ENCODE data around the gene AIG1.

AIG1 gene

GRCh38 chr6:143097224-143097795 lies 36.6 kb downstream of the AIG1 start:
- H3K27me3 Mint-ChIP-seq = peaks cover 3% of the 10 kb centered on the region
- DNase-seq (no peak), ATAC-seq (peak; percentile 63)
- no peak overlapping the region for H3K27ac Mint-ChIP-seq
- H3K4me1 Mint-ChIP-seq = peaks cover 4% of the 10 kb centered on the region
- no peak overlapping the region for H3K4me3 Mint-ChIP-seq
- peaks cover 2% of the 10 kb centered on the region for H3K36me3 Mint-ChIP-seq (ENCODE audit: low read depth)
- H3K9me3 Mint-ChIP-seq = no peaks in the 10 kb centered on the region

DNA sequence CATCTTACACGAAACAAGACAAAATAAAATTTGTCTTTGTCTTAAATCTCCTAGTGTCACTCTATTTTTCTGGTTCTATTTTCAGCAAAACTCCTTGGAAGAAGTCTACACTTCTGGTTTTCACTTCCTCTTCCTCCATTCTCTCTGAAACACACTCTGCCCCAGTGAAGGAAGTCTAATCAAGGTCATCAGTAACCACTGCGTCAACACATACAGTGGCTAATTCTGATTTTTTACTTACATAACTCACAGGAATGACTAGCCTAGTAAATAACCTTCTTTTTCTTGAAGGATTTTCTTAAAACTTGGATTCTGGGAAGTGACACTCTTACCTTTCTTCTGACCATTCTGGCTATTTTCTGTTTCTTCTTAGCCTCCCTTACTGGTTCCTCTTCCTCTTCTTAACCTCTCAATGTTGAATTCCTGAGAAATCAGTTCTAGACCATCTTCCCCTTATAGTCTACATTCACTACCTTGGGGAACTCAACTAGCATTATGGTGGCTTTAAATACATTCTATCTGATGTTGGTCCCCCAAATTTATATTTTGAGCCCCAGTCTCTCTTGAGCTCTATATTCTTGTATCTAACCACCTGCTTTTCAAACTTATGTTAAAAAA lies 37.5 kb downstream of the AIG1 start:
- DNase-seq = no peak
- Mint-ChIP-seq H3K4me3 (no peak overlapping the region), H3K27me3 (peaks cover 3% of the 10 kb centered on the region), H3K36me3 (ENCODE audit: low read depth) (peaks cover 2% of the 10 kb centered on the region), H3K4me1 (peaks cover 4% of the 10 kb centered on the region), H3K27ac (no peak overlapping the region), H3K9me3 (no peaks in the 10 kb centered on the region)
- no peak for ATAC-seq

DNA sequence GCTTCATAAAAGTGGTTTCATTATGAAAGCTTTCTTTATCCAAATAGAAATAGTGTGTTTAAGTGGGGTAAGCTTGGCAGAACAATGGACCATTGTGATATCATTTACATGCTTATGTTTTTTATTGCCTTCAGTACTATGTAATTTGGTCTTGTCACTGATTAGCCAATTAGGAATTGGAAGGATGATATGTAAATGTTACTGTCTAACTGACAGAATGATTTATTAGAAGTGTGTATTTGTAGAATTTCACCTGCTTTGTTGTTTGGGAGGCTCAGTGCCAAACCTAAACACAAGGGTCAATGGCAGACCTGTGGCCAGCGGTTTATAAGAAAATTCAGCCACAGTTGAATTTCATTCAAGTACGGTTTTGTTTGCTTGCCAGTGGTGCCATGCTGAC lies 39.0 kb downstream of the AIG1 start:
- Mint-ChIP-seq H3K27me3 (peaks cover 3% of the 10 kb centered on the region), H3K27ac (no peak overlapping the region), H3K4me1 (peaks cover 4% of the 10 kb centered on the region), H3K4me3 (no peak overlapping the region), H3K9me3 (no peaks in the 10 kb centered on the region), H3K36me3 (ENCODE audit: low read depth) (peaks cover 2% of the 10 kb centered on the region)
- ATAC-seq = no peak
- no peak for DNase-seq

DNA sequence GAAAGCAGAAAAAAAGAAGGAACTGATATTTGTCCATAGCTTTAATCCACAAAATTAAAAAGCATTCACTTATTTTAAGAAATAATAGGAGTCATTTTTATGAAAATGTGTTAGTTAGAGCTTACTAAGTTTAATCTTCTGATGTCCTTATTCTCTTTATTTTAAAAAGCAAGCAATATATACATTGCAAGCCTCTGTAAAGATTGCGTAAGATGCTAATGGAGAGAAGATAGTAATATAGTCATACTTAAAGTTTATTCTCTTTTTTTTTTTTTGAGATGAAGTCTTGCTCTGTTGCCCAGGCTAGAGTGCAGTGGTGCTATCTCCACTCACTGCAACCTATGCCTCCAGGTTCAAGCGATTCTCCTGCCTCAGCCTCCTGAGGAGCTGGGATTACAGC lies 39.7 kb downstream of the AIG1 start:
- H3K27ac Mint-ChIP-seq = no peak overlapping the region
- no peak overlapping the region for H3K4me3 Mint-ChIP-seq
- no peaks in the 10 kb centered on the region for H3K9me3 Mint-ChIP-seq
- ATAC-seq (no peak), DNase-seq (no peak)
- H3K27me3 Mint-ChIP-seq = peaks cover 3% of the 10 kb centered on the region
- peaks cover 4% of the 10 kb centered on the region for H3K4me1 Mint-ChIP-seq
- peaks cover 2% of the 10 kb centered on the region for H3K36me3 Mint-ChIP-seq (ENCODE audit: low read depth)

GRCh38 chr6:143103916-143104315 lies 43.2 kb downstream of the AIG1 start:
- Mint-ChIP-seq H3K9me3 (no peaks in the 10 kb centered on the region), H3K4me1 (no peaks in the 10 kb centered on the region), H3K27ac (no peak overlapping the region), H3K36me3 (ENCODE audit: low read depth) (peaks cover 2% of the 10 kb centered on the region), H3K27me3 (peaks cover 3% of the 10 kb centered on the region), H3K4me3 (no peak overlapping the region)
- no peak for ATAC-seq
- no peak for DNase-seq

GRCh38 chr6:143107440-143107839 lies 46.8 kb downstream of the AIG1 start:
- no peaks in the 10 kb centered on the region for H3K36me3 Mint-ChIP-seq (ENCODE audit: low read depth)
- no peaks in the 10 kb centered on the region for H3K9me3 Mint-ChIP-seq
- peaks cover 4% of the 10 kb centered on the region for H3K4me1 Mint-ChIP-seq
- no peak overlapping the region for H3K4me3 Mint-ChIP-seq
- DNase-seq (no peak), ATAC-seq (no peak)
- H3K27ac Mint-ChIP-seq = no peak overlapping the region
- no peaks in the 10 kb centered on the region for H3K27me3 Mint-ChIP-seq

DNA sequence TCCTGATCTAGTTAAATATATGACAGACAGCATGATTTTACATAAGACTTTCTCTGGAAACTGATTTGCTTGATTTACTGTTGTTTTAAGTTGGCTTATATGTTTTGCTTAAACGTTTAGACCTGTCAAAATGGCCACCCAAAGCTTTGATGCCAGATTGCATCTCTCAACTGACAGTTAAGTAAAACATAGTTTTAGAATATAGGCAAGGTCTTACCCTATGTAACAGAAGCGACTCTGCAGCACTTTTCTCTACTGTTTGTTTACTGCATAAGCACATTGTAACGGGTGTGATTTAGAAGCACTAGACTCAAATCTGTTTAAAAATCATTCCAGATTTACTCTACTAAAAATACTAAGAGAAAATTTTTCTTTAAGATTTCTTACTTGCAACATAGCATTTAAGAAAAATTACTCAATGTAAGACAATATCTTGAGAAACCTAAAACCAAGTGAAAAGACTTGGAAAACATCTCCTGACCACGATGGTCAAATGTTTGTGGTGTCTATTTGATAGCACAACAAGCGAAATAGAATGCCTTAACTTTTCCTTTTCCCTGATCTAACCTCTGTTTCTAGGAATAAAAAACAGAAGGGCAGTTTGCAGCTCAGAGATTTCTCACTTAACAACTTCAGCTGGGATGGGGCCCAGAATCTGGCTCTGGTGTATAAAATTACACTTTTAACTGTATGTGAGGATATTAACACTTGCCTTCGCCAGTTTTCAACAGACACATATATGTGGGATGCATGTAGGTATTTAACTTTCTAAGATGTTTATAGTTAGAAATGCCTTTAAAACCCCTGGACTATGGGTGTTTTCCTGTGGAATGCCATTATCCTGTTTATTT lies 47.4 kb downstream of the AIG1 start:
- no peak for ATAC-seq
- Mint-ChIP-seq H3K4me3 (no peak overlapping the region), H3K27me3 (no peaks in the 10 kb centered on the region), H3K27ac (no peak overlapping the region), H3K9me3 (no peaks in the 10 kb centered on the region), H3K36me3 (ENCODE audit: low read depth) (no peaks in the 10 kb centered on the region), H3K4me1 (peaks cover 4% of the 10 kb centered on the region)
- no peak for DNase-seq

DNA sequence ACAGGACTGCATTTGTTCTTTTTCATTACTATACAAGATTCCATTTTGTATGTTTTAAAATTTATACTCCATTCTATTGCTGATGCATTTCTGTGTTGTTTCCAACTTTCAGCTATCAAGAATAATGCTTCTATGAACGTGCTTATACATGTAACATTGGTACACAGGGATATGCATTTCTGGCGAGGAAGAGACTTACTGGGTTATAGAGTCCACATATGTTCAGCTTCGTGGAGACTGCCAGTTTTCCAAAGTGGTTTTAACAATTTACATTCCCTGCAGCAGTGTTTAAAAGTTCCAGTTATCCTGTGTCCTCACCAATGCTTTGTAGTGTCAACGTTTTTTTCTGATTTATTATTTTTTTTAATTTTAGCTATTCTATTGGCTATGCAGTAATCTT lies 48.5 kb downstream of the AIG1 start:
- DNase-seq (no peak), ATAC-seq (no peak)
- peaks cover 4% of the 10 kb centered on the region for H3K4me1 Mint-ChIP-seq
- H3K36me3 Mint-ChIP-seq (ENCODE audit: low read depth) = no peaks in the 10 kb centered on the region
- H3K9me3 Mint-ChIP-seq = no peaks in the 10 kb centered on the region
- no peaks in the 10 kb centered on the region for H3K27me3 Mint-ChIP-seq
- H3K4me3 Mint-ChIP-seq = no peak overlapping the region
- H3K27ac Mint-ChIP-seq = no peak overlapping the region

GRCh38 chr6:143110572-143110971 lies 49.9 kb downstream of the AIG1 start:
- Mint-ChIP-seq H3K9me3 (no peaks in the 10 kb centered on the region), H3K4me3 (no peak overlapping the region), H3K27me3 (no peaks in the 10 kb centered on the region), H3K4me1 (peaks cover 4% of the 10 kb centered on the region), H3K27ac (no peak overlapping the region), H3K36me3 (ENCODE audit: low read depth) (no peaks in the 10 kb centered on the region)
- DNase-seq (no peak), ATAC-seq (no peak)

GRCh38 chr6:143110996-143111395 lies 50.3 kb downstream of the AIG1 start:
- ATAC-seq (no peak), DNase-seq (no peak)
- Mint-ChIP-seq H3K36me3 (ENCODE audit: low read depth) (no peaks in the 10 kb centered on the region), H3K4me3 (no peak overlapping the region), H3K27ac (no peak overlapping the region), H3K9me3 (no peaks in the 10 kb centered on the region), H3K4me1 (peaks cover 4% of the 10 kb centered on the region), H3K27me3 (no peaks in the 10 kb centered on the region)

GRCh38 chr6:143111443-143111842 lies 50.8 kb downstream of the AIG1 start:
- Mint-ChIP-seq H3K27me3 (no peaks in the 10 kb centered on the region), H3K4me3 (no peak overlapping the region), H3K4me1 (peaks cover 4% of the 10 kb centered on the region), H3K27ac (no peak overlapping the region), H3K9me3 (no peaks in the 10 kb centered on the region), H3K36me3 (ENCODE audit: low read depth) (peaks cover 2% of the 10 kb centered on the region)
- no peak for DNase-seq
- ATAC-seq = no peak

DNA sequence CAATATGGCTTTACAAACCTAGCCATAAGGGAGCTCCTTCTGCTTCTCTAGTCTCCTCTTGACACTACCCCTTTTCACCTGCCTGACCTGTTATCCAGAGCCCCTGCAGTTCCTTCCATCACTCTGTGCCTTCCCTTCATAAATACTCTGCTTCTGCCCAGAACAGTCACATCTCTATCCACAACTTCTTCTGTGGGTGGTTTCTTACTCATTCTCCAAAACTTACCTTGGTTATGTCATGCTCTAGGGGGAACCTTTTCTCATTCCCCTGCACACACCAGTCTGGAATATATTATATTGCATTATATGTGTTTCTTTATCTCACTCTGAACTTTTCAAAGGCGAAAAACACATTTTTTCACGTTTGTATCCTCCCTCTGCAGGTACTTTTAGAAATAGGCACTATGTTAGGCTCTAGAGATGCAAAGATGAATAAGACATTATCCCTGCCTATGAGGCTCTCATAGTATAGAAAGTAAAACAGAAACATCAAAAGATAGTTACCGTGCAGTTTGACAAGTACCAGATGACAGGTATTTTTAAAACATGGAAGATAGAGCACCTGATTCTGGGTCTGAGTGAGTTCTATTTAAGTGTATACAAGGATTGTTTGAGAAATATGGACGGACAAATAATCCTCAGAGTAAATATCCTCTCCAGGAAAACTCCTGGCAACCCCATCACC lies 51.5 kb downstream of the AIG1 start:
- ATAC-seq (no peak), DNase-seq (no peak)
- H3K36me3 Mint-ChIP-seq (ENCODE audit: low read depth) = peaks cover 3% of the 10 kb centered on the region
- H3K4me1 Mint-ChIP-seq = peaks cover 4% of the 10 kb centered on the region
- H3K4me3 Mint-ChIP-seq = no peak overlapping the region
- H3K27ac Mint-ChIP-seq = no peak overlapping the region
- H3K27me3 Mint-ChIP-seq = no peaks in the 10 kb centered on the region
- no peaks in the 10 kb centered on the region for H3K9me3 Mint-ChIP-seq

GRCh38 chr6:143112837-143113236 lies 52.1 kb downstream of the AIG1 start:
- H3K36me3 Mint-ChIP-seq (ENCODE audit: low read depth) = peaks cover 3% of the 10 kb centered on the region
- no peaks in the 10 kb centered on the region for H3K27me3 Mint-ChIP-seq
- H3K9me3 Mint-ChIP-seq = no peaks in the 10 kb centered on the region
- no peak for ATAC-seq
- H3K27ac Mint-ChIP-seq = no peak overlapping the region
- no peak for DNase-seq
- H3K4me1 Mint-ChIP-seq = peaks cover 4% of the 10 kb centered on the region
- no peak overlapping the region for H3K4me3 Mint-ChIP-seq

DNA sequence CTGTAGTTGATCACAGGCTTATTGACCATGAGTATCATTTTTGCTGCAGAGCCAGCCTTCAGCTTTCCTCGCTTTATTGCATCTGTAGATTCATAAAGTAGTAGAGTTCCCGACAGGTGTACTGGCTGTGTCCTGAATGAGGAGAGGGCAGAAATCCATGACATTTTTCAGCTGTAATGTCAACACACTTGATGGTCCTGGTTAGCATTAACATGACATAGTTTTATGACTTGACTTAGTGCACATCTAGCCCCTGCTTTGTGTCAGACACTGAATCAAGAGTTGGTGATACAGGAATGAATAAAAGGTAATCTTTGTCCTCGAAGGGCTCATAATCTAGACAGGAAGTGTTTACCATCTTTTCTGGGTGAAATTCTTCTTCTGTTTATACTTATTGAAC lies 55.0 kb downstream of the AIG1 start:
- Mint-ChIP-seq H3K27me3 (no peaks in the 10 kb centered on the region), H3K9me3 (peaks cover under 1% of the 10 kb centered on the region), H3K36me3 (ENCODE audit: low read depth) (peaks cover 7% of the 10 kb centered on the region), H3K4me1 (peaks cover 4% of the 10 kb centered on the region), H3K27ac (no peak overlapping the region), H3K4me3 (no peak overlapping the region)
- ATAC-seq (no peak), DNase-seq (no peak)

DNA sequence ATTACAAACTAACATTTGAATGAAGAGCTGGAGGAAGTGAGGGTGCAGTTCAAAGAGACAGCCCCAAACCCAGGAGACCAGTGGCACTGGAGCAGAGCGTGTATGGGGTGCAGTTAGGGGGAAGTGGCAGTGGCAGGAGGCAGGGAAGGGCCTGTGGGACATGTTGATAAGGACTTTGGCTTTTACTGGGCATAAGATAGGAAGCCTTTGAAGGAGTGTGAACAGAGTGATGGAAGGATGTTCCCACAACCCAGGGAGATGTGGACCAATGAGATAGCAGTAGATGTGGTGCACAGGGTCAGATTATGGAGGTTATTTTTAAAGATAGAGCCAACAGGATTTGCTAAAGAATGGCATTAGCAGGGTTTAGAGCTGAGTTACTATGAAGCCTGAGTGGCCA lies 56.4 kb downstream of the AIG1 start:
- no peak overlapping the region for H3K27ac Mint-ChIP-seq
- peaks cover 8% of the 10 kb centered on the region for H3K9me3 Mint-ChIP-seq
- DNase-seq (no peak), ATAC-seq (no peak)
- H3K27me3 Mint-ChIP-seq = no peaks in the 10 kb centered on the region
- peaks cover under 1% of the 10 kb centered on the region for H3K4me1 Mint-ChIP-seq
- H3K36me3 Mint-ChIP-seq (ENCODE audit: low read depth) = peaks cover 11% of the 10 kb centered on the region
- no peak overlapping the region for H3K4me3 Mint-ChIP-seq

Measured in activated naive CD8-positive, alpha-beta T cell treated with anti-CD3 and anti-CD28 coated beads, Interleukin-2, amount 50 U/mL, for 24 hours (primary cell).